HEK293 (cell line): Measurements from ENCODE around the gene SPECC1.

Experiments used
- BCL6B ChIP-seq: fragments of 450-650 bp; formaldehyde crosslinking; IDR thresholded peaks from 2 replicates; pipeline ENCODE4 v1.5.1; 2017; ENCODE audit warnings: missing biosample characterization, missing genetic modification characterization
- FEZF1 ChIP-seq: fragments of 450-650 bp; formaldehyde crosslinking; IDR thresholded peaks from 2 replicates; pipeline ENCODE4 v1.5.1; 2016; ENCODE audit warnings: missing biosample characterization, missing genetic modification characterization
- KLF8 ChIP-seq: fragments of 450-650 bp; formaldehyde crosslinking; IDR thresholded peaks from 2 replicates; pipeline ENCODE4 v1.5.1; 2016; ENCODE audit warnings: missing biosample characterization, missing genetic modification characterization
- PBX3 ChIP-seq: sonication (generic); formaldehyde crosslinking; IDR thresholded peaks from 2 replicates; pipeline ENCODE4 v1.8.1; 2022; ENCODE audit warnings: mild to moderate bottlenecking, moderate library complexity, missing genetic modification reagents
- PRDM6 ChIP-seq: fragments of 450-650 bp; formaldehyde crosslinking; IDR thresholded peaks from 2 replicates; pipeline ENCODE4 v1.5.1; 2017; ENCODE audit warnings: missing biosample characterization, missing genetic modification characterization
- SALL2 ChIP-seq: fragments of 450-650 bp; formaldehyde crosslinking; IDR thresholded peaks from 2 replicates; pipeline ENCODE4 v1.5.0; 2017; ENCODE audit warnings: missing biosample characterization, mild to moderate bottlenecking, missing genetic modification characterization, borderline replicate concordance
- SCRT1 ChIP-seq: fragments of 450-650 bp; formaldehyde crosslinking; IDR thresholded peaks from 2 replicates; pipeline ENCODE4 v1.5.1; 2016; ENCODE audit warnings: missing biosample characterization, missing genetic modification characterization, borderline replicate concordance
- ZBTB6 ChIP-seq: fragments of 450-650 bp; formaldehyde crosslinking; IDR thresholded peaks from 2 replicates; pipeline ENCODE4 v1.5.1; 2017; ENCODE audit warnings: missing biosample characterization, missing genetic modification characterization
- ZNF138 ChIP-seq: fragments of 450-650 bp; formaldehyde crosslinking; IDR thresholded peaks from 2 replicates; pipeline ENCODE4 v1.5.1; 2016; ENCODE audit warnings: missing biosample characterization, missing genetic modification characterization, borderline replicate concordance
- ZNF148 ChIP-seq: fragments of 450-650 bp; formaldehyde crosslinking; IDR thresholded peaks from 2 replicates; pipeline ENCODE4 v1.5.0; 2017; ENCODE audit warnings: missing biosample characterization, missing genetic modification characterization, borderline replicate concordance
- ZNF18 ChIP-seq: fragments of 450-650 bp; formaldehyde crosslinking; IDR thresholded peaks from 2 replicates; pipeline ENCODE4 v1.5.1; 2016; ENCODE audit warnings: missing biosample characterization, missing genetic modification characterization
- ZNF324 ChIP-seq: fragments of 450-650 bp; formaldehyde crosslinking; IDR thresholded peaks from 2 replicates; pipeline ENCODE4 v1.5.1; 2016; ENCODE audit warnings: missing biosample characterization, missing genetic modification characterization
- ZNF366 ChIP-seq: fragments of 450-650 bp; formaldehyde crosslinking; conservative IDR thresholded peaks from 2 replicates; pipeline ENCODE4 v1.5.1; 2016; ENCODE audit warnings: missing biosample characterization, missing genetic modification characterization
- ZNF391 ChIP-seq: fragments of 450-650 bp; formaldehyde crosslinking; IDR thresholded peaks from 2 replicates; pipeline ENCODE4 v1.5.1; 2016; ENCODE audit warnings: low read depth, missing biosample characterization, missing genetic modification characterization, borderline replicate concordance
- ZNF449 ChIP-seq: fragments of 450-650 bp; formaldehyde crosslinking; IDR thresholded peaks from 2 replicates; pipeline ENCODE4 v1.5.1; 2017; ENCODE audit warnings: missing biosample characterization, mild to moderate bottlenecking, missing genetic modification characterization, moderate library complexity
- ZNF473 ChIP-seq: fragments of 450-650 bp; formaldehyde crosslinking; IDR thresholded peaks from 2 replicates; pipeline ENCODE4 v1.5.1; 2017; ENCODE audit warnings: missing biosample characterization, missing genetic modification characterization
- ZNF561 ChIP-seq: fragments of 450-650 bp; IDR thresholded peaks from 2 replicates; pipeline ENCODE4 v1.5.1; 2018; ENCODE audit warnings: missing biosample characterization, missing genetic modification characterization, borderline replicate concordance
- ZNF596 ChIP-seq: fragments of 450-650 bp; IDR thresholded peaks from 2 replicates; pipeline ENCODE4 v1.5.0; 2018; ENCODE audit warnings: missing biosample characterization, mild to moderate bottlenecking, missing genetic modification characterization, moderate library complexity
- ZNF600 ChIP-seq: fragments of 450-650 bp; formaldehyde crosslinking; IDR thresholded peaks from 2 replicates; pipeline ENCODE4 v1.5.1; 2016; ENCODE audit warnings: missing biosample characterization, missing genetic modification characterization
- ZNF76 ChIP-seq: fragments of 450-650 bp; formaldehyde crosslinking; IDR thresholded peaks from 2 replicates; pipeline ENCODE4; 2016; ENCODE audit warnings: low read depth, missing biosample characterization, missing genetic modification characterization, borderline replicate concordance
- ZSCAN18 ChIP-seq: fragments of 450-650 bp; formaldehyde crosslinking; IDR thresholded peaks from 2 replicates; pipeline ENCODE4 v1.5.1; 2016; ENCODE audit warnings: missing biosample characterization, missing genetic modification characterization
- ZSCAN23 ChIP-seq: fragments of 450-650 bp; formaldehyde crosslinking; IDR thresholded peaks from 2 replicates; pipeline ENCODE4 v1.5.1; 2016; ENCODE audit warnings: missing biosample characterization, missing genetic modification characterization

Gene SPECC1

GRCh38 chr17:20266806-20267458 is 257.8 kb downstream of the SPECC1 start (continued):
- TF ChIP-seq ZNF148 (tag by site-specific recombination) (no peak), SALL2 (tag by site-specific recombination) (no peak), ZNF366 (tag by site-specific recombination) (peak; percentile 52; the same call in 1 of the 2 replicates), PRDM6 (tag by site-specific recombination) (peak; percentile 67), ZNF449 (tag by site-specific recombination) (no peak), BCL6B (tag by site-specific recombination) (0 out of 2 replicates have a peak, but pooled peaks have one; percentile 37), ZNF600 (tag by site-specific recombination) (no peak), ZNF473 (tag by site-specific recombination) (no peak), KLF8 (tag by site-specific recombination) (no peak), FEZF1 (peak; percentile 82), ZNF596 (tag by site-specific recombination) (no peak), ZNF391 (tag by site-specific recombination) (no peak), ZNF18 (tag by site-specific recombination) (no peak), SCRT1 (tag by site-specific recombination) (no peak), ZBTB6 (tag by site-specific recombination) (no peak), ZSCAN23 (no peak), PBX3 (CRISPR knock-in tag) (no peak), ZNF76 (tag by site-specific recombination) (no peak), ZSCAN18 (tag by site-specific recombination) (no peak), ZNF324 (no peak), ZNF138 (tag by site-specific recombination) (no peak), ZNF561 (tag by site-specific recombination) (no peak)
